ENCODE results near the gene CHN2.

CHN2 gene

DNA sequence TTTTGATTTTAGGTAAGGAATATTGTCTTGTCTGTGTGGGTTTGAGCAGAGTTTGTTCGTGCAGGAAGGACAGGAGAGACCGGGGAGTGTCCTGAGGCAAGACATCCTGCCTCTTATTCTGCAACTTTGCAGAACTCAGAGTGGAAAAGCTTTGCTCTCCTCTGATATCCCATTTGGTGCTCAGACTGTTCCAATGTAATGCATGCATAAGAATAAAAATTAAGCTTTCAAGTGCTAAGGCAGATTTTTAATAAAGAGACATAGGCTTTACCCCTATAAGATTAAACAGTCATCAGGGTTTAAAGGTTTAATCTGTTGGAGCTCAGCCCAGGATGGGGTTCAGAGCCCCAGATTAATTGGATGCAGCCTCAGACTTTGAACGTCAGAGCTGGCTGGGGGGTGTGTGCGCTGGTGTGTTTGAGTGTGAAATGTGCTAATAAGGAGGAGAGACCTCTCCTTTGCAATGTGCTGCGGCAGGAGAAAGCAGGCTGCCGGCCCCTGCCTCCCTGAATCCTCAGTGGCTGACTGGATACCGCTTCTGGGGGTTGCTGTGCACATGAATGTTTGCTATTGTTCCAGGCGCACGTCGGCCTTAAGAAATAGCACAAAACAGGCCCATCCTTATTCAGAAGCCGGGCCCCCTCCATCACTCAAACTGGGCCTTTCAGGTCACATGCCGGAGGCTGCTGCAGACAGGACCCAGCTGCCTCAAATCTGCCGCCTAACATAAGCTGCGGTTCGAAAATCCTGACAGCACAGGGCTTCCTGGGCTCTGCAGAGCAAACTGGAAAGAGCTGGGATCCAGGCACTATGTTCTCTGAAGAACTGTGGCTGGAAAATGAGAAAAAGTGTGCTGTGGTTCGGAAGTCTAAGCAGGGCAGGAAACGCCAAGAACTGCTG lies 285.0 kb downstream of the CHN2 start:
- DNase-seq: no peak

DNA sequence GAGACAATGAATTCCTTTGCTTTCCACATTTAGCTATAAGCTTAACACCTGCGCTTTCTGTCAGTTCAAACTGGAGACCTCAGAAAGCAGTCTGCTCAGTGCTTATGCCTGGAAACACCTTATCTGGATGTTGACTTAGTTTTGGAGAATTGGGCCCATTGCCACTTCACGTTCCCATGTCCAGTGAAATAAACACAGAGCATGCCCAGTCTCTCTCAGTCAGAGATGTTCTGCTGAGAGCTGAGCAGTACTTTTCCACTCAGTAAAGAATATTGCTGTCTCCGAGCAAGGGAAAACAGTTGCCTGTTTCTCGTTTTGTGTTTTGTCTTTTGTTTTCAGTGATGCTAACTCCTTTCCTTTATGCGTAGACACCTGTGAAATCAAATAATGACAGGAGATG lies 285.9 kb downstream of the CHN2 start:
- DNase-seq: no peak

DNA sequence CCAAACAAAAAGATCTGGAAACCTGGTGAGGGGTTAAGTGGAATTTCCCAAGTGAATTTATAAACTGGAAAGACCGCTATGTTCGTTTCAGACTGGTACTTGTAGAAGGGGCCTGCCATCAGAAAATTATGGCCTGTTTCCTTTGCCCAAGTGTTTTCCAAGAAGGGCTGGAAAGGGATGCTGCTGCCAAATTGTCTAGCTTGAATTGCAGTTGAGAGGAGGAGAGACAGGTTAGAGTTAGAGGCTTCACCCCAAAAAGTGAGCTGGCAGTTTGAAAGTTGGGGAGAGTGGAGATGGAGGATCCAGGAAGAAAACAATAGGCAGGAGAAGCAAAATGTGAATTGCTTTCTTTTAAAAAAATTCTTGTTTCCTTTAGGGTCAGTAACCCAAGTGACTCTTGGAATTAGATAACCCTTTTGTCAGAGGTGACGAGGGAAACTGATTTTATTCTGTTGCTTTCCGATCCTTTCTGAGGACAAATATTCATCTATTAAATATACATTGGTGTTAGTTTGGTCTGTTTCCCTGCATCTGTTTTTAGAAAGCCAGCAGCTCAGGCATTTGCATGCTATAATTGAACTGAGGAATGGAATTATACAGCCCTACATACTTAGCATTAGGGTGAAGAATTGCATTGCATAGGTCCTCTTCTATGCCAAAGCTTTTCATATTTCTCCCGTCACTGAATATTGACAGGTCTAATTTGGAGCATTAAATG lies 286.5 kb downstream of the CHN2 start:
- DNase-seq: no peak

DNA sequence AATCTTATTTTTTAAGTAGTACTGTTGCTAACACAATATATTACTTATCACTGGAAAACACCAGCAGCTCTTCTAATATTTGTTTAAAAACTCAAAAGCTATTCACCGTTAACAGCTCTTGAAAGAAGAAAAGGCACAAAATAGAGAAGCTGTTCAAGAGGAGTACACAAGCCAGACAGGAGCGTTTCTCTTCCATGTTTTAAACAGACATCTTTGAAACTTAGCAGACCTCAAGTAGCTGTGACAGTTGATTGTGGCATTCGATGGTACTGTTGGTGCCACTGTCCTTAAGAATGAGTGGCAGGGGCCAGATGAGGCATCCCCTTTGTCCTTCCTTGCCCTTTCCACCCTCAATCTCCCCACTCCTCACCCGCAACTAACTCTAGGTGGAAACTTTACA lies 287.5 kb downstream of the CHN2 start:
- no peak for DNase-seq

DNA sequence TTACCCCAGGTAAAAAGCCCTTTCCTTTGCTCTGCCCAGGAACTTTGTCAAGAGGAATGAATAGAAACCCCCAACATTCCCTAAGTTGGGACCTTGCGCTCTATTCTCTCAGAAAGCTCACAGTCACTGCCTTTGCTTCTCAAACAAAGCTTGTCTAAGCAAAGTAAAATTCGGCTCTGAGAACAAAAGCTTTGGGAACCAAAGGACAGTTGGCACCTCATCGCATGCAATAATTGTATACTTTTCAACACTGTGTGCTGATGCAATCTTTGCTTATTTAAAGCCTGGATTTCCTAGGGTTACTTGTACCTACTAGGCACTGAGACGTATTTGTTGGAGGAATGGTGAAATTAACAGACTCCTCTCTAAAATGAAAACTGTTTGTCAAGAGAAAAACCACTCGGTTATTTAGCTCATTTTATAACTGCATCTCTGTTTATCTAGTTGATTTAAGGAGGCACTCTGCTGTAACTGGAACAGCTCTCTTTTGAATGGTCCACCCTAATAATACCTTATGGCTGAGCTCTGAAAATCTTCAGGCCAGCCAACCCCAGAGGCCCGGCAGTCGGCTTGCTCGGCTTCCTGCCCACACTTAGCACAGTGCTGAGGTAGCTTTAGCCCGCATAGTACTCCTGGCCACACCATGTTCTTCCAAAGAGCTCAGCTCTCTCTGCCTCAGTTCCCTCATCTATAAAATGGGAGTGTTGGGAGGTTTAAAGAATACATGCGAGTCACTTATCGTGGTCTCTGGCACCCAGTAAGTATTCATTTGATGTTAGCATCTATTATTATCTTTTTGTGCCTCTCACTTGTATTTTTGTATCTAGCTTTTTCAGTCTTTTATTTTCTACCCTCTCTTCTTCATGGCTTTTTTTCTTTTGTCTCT lies 288.9 kb downstream of the CHN2 start:
- DNase-seq: no peak

DNA sequence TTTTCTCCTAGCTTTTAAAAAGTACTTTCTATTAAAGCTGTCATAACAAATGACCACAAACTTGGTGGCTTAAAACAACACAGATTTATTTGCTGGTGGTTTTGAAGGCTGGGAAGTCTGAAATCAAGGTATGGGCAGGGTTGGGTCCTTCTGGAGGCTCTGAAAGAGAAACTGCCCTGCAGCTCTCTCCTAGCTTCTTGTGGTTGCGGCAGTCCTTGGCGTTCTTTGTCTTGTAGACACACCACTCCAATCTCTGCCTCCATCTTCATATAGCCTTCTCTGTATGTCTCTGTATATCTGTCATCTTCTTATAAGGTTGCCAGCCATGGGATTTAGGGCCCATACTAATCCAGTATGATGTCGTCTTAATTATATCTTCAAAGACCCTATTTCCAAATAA lies 289.7 kb downstream of the CHN2 start:
- DNase-seq: no peak

DNA sequence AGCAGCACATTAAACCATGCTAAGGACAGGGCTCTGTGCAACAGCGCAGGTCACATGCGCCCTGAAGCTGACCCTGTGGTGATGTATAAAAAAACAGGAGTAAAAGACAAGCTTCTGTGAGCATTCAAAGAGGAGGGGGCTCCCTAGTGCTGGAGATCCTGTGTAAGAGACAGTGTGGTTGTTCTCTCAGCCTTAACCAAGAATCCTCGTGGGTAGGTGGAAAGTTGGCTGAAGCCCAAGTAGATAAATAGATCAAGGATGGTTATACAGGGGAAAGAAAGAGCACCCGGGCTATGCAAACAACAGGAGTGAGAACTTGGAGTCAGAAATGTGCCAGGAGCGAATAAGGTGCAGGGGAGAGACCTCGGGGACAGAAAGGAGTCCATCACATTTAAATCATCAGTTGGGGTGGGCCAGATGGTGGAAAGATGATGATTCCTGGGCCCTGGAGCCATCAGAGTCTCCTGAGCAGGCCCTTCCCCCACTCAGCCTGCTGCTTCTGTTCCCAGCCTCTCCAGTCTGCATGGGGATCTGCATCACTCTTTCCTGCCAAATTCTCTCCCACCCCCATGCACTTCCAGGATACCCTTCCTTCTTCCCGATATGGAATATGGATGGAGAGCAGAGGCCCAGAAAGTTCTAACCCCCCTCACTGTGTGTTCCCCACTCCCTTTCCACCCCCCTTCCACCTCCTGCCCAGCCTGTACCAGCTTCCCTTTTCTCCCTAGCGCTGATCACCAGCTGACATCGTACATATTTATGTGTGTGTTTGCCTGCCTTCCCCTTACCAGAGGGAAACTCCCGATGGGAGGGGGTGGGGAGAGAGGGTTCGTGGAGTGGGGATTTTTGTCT lies 291.0 kb downstream of the CHN2 start:
- DNase-seq: peak; percentile 50

DNA sequence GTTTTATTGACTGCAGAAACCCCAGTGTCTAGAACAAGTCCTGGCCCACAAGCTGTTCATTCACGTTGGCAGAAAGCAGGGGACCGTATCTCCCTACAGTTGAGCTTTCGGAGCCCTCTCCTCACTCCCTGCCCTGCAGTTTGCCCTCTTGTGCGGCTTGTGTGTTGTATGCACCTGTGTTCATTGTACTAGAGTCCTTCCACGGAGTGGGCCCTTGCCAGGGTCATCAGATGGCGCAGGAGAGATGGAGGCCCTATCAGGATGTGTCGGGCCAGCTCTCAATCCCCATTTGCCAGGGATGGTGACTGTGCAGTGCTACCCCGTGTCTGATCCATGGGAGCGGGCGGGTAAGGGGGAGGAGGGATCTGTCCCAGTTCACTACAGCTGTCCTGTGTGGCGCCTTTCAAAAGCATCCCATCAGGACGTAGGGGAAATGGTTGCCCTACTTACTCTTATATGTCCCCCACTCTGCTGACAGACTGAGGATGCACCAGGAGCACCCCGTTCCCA lies 291.7 kb downstream of the CHN2 start:
- no peak for DNase-seq

DNA sequence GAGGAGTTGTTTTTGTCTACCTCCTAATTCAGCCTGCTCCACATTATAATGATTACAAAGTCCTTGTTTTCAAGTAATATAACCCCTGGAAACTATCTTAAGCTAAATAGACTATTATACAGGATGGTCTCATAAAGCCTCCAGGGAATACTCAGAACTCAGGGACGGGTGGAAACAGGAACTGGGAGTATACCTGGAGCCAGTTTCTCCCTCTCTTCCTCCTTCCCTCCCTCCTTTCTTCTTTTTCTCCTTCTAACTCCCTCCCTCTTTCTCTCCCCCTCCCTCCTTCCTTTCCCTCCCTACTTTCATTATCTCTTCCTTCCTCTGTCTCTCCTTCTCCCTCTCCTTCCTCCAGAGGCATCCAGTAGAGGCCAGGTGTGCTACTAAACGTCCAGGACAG lies 292.8 kb downstream of the CHN2 start:
- no peak for DNase-seq

DNA sequence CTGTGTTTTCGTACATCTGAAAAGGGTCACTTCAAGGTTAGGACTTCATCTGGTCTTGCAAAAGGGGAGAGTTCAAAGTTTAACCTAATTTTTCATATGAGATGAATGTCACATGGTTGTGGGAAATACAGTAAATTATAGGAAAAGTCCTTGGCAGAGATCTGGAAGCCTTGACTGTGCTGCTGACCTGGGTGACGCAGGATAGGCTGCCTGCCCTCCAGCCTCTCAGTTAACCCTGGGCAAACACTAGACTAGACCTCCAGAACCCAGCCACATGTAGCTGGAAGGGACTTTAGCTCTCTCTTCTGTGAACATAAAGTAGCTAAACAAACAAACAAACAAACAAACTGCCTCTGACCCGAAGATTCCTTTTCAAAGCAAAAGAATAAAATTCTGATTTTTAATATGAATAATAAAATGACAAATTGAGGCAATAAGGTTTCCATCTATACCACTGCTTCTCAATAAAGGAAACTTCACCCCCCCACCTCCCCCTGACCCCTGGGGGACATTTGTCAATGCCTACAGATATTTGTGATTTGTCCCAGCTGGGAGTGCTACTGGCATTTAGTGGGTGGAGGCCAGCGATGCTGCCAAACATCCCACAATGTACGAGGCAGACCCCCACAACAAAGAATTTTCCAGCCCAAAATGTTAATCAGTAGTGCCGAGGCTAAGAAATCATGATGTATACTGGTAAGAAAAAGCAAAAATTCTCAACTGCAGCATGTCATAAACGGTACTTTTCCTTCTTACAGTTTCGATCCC lies 293.8 kb downstream of the CHN2 start:
- no peak for DNase-seq

DNA sequence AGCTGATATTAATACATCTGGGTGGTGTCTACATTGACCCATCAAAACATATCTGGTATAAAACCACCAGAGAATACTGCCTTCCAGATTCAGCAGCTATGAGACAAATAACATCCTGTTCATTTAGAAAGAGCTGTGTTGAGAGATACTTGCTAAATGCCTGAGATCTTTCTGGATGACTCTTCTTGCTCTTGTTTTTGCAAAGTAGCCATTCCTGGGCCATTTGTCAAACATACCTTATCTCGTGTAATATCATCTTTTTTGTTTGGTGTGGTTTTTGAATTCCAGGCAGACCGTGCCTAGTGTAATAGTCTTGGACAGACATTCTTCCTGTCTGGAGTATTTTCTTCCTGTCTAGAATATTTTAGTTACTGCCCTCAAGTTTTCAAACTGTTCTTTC lies 294.4 kb downstream of the CHN2 start:
- DNase-seq: no peak

DNA sequence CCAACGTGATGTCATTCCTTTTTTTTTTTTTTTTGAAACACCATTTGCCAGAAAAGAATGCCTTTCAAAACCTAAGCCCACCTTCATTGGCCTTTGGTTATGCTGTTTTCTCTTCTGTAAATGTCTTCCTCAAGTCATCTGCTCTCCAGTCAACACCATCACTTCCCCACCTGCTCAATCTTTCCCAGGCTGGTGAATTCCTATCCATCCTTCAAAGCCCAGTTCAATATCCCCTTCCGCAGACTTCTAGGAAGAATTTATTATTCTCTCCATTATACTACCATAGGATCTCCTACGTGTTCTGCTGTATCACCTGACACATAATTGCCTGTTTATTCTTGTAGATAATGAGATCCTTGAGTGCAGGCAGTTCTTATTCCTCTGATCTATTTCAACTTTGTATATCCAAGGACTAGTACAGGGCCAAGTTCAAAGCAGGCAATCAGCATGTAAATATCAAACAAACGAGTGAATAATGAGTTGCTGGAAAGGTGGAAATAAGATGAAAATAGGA lies 295.6 kb downstream of the CHN2 start:
- DNase-seq: no peak

DNA sequence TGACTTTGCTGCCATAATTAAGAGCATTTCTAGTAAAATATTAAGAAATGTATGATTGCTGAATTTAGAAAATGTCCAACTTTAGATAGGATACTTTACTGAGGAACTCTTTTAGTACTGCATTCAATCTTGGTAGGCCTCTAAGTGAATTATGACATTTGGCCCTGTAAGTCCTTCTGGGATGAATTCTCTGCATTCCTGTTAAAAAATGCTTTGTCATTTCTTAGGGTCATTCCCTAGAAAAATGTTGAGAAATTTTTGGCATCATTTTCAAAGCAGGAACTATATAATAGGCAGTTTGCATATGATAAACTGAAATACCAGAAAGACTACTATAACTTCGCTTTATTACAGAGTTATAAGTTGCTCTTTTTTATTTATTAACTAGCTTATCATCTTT lies 299.8 kb downstream of the CHN2 start:
- DNase-seq: no peak

DNA sequence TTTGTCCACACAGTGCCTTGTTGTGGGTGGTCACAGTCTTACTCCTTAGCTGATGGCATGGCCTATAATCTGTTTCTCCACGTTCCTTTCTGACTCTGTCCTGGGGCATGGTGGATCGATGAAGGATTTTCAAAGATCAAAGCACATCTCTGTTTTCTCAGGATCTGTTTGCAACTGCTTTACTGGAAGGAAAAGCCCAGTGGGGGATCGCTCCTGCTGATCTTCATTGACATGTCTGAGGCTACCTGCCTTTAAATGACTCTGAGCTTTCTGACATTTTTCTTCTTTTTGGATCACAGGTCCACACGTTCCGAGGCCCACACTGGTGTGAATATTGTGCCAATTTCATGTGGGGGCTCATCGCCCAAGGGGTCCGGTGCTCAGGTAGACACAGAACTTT lies 301.1 kb downstream of the CHN2 start:
- DNase-seq: no peak

DNA sequence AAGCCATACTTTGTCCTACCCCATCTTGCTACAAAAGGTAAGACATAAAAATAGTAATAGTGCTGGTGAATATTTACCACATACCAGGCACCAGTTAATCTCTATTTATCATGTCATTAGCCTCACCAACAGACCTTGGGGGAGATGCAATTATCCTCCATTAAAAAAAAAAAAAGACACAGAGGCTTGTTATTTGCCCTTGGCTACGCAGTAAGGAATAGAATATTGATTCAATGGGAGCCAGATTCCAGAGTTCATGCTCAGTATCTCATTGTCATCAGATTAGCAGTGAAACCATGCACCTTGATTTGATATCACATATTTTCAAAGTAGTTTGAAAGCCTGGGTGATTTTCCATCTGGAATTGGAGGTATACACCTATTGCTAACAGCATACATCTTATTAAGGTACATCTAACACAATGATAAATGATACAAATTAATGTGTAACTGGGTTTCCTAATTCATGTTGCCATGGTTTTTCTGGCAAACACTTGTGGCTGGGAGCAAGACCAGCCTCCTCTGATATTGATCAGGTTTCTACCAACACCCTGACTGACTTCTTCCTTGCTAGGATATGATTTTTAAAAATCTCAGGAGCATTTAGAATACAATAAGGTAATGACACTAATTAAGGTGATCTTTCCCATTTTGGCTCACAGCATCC lies 301.9 kb downstream of the CHN2 start:
- DNase-seq: no peak

DNA sequence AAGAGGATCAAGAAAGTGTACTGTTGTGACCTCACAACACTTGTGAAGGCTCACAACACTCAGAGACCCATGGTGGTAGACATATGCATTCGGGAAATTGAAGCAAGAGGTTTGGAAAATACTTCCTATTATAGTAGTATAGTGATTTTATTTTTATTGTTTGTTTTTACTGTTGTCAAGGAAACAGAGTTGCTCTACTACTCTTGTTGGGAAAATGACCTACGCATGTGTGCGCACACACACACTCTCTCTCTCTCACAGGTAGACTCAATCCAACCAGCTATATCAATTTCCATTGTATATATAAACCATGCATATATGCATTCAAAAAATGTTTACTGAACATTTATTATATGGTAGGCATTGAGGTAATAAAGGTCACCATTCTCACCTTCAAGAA lies 305.4 kb downstream of the CHN2 start:
- DNase-seq: no peak

DNA sequence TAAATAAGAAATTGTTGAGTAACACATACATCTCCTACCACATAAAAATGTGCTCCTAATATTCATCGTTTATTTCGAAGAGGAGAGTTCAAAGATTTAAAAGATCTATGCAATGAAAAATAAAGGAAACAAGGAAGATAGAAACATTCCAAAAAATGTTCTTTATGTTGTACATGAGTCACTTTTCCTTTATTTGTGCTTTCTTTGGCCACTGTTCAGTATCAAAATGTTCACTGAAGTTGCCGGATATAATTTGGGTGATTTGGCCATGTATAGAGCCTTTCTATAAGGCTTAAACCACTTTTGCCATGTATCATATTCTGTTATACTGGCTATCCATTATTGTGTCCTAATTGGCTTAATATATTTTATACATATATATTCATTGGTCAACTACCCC lies 306.1 kb downstream of the CHN2 start:
- DNase-seq: no peak

DNA sequence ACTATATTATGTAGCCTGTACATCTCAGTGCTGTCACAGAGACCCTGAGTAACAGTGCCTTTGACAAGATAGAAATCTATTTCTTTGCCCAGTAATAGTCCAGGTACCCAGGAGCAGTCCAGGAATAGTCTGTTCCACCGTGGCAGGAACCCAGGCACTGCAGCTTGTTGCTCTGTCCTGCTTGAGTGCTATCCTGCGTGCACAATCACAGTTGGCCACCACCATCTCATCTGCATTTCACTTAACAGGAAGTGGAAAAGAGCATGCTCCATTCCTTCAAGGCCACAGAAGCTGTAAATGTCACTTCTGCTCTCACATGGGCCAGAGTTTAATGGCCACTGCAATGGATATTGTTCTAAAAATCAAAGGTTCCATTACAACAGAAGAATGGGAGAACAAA lies 307.6 kb downstream of the CHN2 start:
- DNase-seq: no peak

DNA sequence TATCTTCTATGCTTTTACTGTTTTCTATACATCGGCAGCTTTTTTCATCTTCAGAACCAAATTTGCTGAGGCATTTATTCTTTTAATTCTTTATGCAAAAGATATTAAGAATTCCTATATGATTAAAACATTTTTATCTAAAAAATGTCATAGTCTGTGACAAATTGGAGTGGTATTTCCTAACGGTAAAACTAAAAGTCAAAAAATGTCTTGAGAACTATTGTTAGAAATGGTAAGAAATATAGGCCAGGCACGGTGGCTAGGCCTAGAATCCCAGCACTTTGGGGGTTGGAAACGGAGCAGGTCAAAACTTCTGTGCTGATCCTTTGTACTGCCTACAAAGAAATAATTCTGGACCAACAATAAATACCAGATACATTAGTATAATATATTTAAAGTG lies 311.4 kb downstream of the CHN2 start:
- DNase-seq: no peak

DNA sequence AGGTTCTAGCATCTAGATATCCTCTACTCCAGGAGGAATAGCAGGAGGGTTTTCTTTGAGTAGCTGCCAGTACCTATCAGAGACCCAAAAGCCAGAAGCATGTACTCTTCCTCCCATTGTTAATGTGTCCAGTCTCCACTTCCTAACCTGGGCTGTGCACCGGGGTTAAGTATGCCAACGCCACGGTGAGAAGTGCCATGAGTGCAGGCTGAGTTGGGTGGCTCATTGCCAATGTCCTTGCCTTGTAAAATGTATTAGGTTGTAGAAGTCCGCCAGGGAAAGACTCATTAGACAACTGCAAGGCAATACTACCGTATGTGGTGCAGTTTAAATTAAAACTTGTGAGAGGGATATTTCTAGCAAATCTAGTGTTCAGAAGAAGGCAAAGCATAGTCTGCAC lies 314.0 kb downstream of the CHN2 start:
- DNase-seq: no peak

DNA sequence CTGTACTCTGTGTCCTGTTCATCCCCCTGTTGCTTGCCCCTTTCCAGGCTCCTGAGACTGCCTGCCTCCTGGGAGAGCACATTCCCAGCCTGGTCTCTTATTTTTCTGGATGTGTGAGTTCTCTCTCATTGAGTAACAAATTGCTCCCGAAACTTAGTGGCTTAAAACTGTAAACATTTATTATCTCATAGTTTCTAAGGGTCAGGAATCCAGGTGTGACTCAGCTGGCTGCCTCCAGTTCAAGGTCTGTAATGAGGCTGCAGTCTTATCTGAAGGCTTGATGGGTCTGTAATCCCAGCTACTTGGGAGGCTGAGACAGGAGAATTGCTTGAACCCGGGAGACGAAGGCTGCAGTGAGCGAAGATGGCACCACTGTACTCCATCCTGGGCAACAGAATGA lies 315.5 kb downstream of the CHN2 start:
- no peak for DNase-seq
